Fibroblast of skin of right quadriceps (primary cell): ENCODE results near the gene FTL.

Source experiments
- DNase-seq: peaks from one replicate; pipeline ENCODE4 v3.0.0-alpha.2; 2013

Gene FTL

DNA sequence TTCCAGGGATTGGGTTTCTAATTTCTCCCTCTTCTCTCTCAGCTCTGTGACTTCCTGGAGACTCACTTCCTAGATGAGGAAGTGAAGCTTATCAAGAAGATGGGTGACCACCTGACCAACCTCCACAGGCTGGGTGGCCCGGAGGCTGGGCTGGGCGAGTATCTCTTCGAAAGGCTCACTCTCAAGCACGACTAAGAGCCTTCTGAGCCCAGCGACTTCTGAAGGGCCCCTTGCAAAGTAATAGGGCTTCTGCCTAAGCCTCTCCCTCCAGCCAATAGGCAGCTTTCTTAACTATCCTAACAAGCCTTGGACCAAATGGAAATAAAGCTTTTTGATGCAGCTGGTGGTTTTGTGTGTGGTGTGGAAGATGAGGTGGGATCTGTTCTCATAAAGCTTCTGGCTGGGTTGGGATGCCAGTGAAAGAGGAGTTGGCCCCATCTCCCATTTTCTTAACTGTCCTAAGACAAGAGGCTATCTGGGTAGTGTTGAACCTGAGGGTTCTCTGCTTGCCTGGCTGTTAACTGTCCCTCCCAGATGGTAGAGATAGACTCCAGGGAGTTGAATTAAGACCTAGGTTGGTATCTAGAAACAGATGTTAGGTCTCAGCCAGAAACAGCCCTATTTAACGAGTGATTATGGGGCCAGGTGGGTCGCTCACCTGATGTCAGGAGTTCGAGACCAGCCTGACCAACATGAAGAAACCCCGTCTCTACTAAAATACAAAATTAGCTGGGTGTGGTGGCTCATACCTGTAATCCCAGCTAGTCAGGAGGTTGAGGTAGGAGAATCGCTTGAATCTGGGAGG, 1.6 kb downstream of the FTL start:
- no peak for DNase-seq

DNA sequence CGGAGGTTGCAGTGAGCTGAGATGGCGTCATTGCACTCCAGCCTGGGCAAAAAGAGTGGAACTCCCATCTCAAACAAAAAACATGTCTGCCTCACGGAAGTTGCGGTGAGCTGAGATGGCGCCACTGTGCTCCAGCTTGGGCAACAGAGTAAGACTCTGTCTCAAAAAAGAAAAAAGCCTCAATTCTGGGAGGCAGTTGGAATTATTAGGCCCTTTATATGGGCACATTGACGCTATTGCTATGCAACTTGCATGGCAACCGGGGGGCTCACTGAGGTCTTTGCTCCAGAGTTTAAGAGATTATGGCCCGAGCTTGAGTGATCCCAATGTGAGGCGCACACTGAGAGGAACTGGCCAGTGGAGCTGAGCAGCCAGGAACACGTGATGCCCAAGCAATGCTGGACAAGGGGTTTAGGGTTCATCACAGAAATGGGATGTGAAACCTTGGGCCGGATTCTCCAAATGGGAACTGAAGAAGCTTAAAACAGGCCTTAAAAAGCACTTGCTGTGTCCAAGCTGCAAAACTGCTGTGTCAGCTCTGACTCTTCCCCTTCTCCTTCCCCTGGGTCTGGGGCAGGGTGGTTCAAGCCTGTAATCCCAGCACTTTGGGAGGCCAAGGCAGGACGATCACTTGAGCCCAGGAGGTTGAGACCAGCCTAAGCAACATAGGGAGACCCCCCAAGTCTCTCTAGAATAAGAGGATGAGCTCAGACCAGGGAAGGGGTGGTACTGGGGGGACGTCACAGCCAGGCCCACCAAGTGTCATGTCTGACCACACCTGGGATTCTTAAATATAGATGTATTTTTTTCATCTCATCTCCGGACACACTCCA, 2.5 kb downstream of the FTL start:
- DNase-seq: peak; percentile 39

GRCh38 chr19:48968179-48968661, 3.1 kb downstream of the FTL start:
- no peak for DNase-seq

GRCh38 chr19:48968813-48969218, 3.7 kb downstream of the FTL start:
- no peak for DNase-seq

GRCh38 chr19:48969276-48970138, 4.4 kb downstream of the FTL start:
- DNase-seq: peak; percentile 39

GRCh38 chr19:48970139-48970766, 5.1 kb downstream of the FTL start:
- no peak for DNase-seq

- peak; percentile 72 for DNase-seq
These were observed 5.8 kb downstream of the FTL start for GRCh38 chr19:48970923-48971395.

- no peak for DNase-seq
These were observed 11.1 kb downstream of the FTL start for GRCh38 chr19:48975947-48976847.

DNA sequence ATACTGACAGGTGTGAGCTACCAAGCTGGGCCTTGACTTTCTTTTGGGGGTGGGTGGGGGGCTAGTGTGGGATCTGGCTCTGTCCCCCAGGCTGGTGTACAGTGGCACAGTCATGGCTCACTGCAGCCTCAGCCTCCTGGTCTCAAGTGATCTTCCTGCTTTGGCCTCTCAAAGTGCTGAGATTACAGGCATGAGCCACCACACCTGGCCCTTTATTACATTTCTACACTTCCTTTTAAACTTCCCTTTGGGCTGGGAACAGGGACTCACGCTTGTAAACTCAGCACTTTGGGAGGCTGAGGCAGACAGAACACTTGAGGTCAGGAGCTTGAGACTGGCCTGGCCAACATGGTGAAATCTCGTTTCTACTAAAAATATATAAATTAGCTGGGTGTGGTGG, 12.0 kb downstream of the FTL start:
- DNase-seq: no peak

DNA sequence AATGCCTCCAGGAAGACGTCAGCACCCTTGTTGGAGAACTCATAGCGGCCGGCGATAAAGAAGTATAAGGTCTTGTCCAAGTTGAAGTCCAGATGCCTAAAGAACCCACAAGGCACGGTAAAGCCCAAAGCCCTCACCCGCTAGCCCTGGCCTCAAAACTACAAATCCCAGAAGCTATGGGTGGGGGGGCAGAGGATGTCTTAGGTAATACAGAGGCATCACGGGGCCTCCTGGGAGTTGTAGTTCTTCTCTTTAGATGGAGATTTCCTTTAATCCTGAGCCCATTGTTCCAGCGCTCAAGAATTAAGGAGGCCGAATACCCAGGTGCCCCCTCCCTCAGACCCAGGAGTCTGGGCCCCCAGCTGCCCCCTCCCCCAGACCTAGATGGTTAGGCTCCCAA, 17.2 kb downstream of the FTL start:
- no peak for DNase-seq

DNA sequence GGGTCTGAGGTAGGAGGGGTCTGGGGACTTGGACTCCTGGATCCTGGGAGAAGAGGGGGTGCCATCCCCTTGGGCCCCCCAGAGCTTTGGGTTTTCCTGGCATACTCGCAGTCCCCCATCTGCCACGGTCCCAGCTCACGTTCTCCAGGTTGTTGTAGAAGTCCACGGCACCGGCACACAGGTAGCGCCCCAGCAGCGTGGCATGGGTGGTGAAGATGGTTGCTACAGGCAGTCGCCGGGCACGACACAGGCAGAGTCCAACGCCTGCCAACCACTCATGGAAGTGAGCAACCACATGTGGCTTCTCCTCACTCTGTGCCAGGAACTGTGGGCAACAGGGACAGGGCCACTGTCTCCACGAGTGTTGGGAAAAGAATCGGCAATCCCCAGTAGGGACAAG, 20.6 kb downstream of the FTL start:
- DNase-seq: no peak

DNA sequence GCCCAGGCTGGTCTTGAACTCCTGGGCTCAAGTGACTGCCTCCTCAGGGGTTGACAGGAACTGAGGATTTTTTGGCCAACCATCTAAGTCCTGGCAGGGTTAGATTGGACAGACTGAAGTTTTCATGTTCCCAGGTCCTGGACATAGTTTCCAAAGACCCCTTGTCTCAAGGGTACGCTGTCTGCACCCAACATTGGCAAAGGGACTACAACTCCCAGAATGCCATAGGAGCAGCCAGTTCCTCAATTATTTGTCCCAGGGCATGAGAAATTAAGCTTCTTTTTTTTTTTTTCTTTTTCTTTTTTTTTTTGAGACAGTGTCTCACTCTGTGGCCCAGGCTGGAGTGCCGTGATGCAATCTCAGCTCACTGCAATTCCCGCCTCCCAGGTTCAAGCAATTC, 21.1 kb downstream of the FTL start:
- DNase-seq: no peak

GRCh38 chr19:48987323-48987722, 22.2 kb downstream of the FTL start:
- no peak for DNase-seq

DNA sequence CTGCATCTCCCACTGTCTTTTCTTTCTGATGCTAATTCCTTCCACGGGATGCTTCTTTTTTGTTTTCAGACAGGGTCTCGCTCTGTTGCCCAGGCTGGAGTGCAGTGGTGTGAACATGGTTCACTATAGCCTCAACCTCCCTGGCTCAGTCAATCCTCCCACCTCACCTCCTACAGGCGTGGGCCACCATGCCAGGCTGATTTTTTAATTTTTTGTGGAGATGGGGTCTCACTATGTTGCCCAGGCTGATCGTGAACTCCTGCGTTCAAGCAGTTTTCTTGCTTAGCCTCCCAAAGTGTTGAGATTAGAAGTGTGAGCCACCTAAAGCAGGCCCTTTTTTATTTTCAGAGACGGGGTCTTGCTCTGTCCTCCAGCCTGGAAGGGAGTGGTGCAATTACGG, 23.2 kb downstream of the FTL start:
- DNase-seq: no peak

- no peak for DNase-seq
These were observed 23.8 kb downstream of the FTL start for GRCh38 chr19:48988860-48989259.

GRCh38 chr19:48989701-48990291, 24.7 kb downstream of the FTL start:
- DNase-seq: no peak

GRCh38 chr19:48990400-48990799, 25.3 kb downstream of the FTL start:
- no peak for DNase-seq

- DNase-seq: no peak
These were observed 26.0 kb downstream of the FTL start for GRCh38 chr19:48991011-48991609.

GRCh38 chr19:48991873-48992580, 26.9 kb downstream of the FTL start:
- DNase-seq: peak; percentile 76
